Ascending aorta (tissue), 2 donors: ENCODE data around the gene GLRX3. TPM values are rescaled to one million over a fixed set of nuclear protein-coding genes. Genes with fewer than 3 reads are reported as not detected.

Source experiments
- DNase-seq, 2 donors: peaks; one replicate each; pipeline ENCODE4 v3.0.0-alpha.2; 2019; ENCODE audit warnings: low spot score in 2 of 2
- H3K27ac ChIP-seq, 2 donors: fragments of 200-600 bp; sonication (generic); one replicate each; pipeline ENCODE4 v1.5.1; 2016 to 2017; ENCODE audit warnings: mild to moderate bottlenecking in 1 of 2
- H3K27me3 ChIP-seq: fragments of 200-600 bp; sonication (generic); one replicate; pipeline ENCODE4 v1.5.1; 2017
- H3K36me3 ChIP-seq, 2 donors: fragments of 200-600 bp; sonication (generic); one replicate each; pipeline ENCODE4 v1.5.1; 2016
- H3K4me1 ChIP-seq, 2 donors: fragments of 200-600 bp; sonication (generic); one replicate each; pipeline ENCODE4 v1.5.1; 2016 to 2017; ENCODE audit warnings: mild to moderate bottlenecking in 1 of 2
- H3K4me3 ChIP-seq, 2 donors: fragments of 200-600 bp; sonication (generic); one replicate each; pipeline ENCODE4 v1.5.1; 2016 to 2017; ENCODE audit warnings: mild to moderate bottlenecking in 1 of 2
- H3K9me3 ChIP-seq, 2 donors: fragments of 200-600 bp; sonication (generic); one replicate each; pipeline ENCODE4 v1.5.1; 2016
- CTCF ChIP-seq, 3 experiments: fragments of 200-600 bp in 2 of 3; fragments of 450-650 bp in 1 of 3; sonication (generic) in 2 of 3; IDR thresholded peaks; one replicate each; pipeline ENCODE4 v1.5.1; 2016 to 2019; ENCODE audit warnings: antibody characterized with exemption in 3 of 3, mild to moderate bottlenecking in 1 of 3, moderate library complexity in 1 of 3
- intact Hi-C: fragments of 100-400 bp; cut with DNase I; formaldehyde crosslinking; loops from one replicate; pipeline ENCODE4 v1.15.1; 2023
- total RNA-seq: library from RNA; depleted of rRNA; stranded (reverse); fragments of >200 nt; gene quantifications from one replicate; pipeline ENCODE4 v1.1.0, GENCODE V29; 2016

GLRX3 gene
- total RNA-seq, 1 donor from 2014 or later, result 30.7 TPM

DNA sequence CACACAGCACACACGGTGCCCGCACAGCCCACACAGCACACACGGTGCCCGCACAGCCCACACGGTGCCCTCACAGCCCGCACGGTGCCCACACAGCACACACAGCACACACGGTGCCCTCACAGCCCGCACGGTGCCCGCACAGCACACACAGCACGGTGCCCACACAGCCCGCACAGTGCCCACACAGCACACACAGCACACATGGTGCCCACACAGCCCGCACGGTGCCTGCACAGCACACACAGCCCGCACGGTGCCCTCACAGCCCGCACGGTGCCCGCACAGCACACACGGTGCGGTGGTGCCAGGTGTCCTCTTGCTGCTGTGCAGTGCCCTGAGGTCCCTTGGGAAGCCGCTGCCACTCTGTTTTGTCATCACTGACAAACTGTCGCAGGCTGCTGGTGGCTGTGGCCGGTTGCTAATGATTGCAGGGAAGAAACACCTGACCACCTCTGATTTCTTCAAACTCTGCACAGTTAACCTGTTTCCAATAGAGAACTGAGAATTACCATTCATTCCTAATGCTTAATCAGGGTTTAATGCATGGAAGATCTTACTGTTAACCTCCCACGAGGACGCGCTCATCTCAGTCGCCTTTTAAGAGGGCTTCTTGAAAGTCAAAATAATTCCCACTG, 66.9 kb downstream of the GLRX3 start:
- no peaks in the 10 kb centered on the region for H3K4me1 ChIP-seq
- TF ChIP-seq CTCF (IDR thresholded peaks at IDR 0.05), result no peak
- H3K36me3 ChIP-seq, result no peaks in the 10 kb centered on the region
- no peaks in the 10 kb centered on the region for H3K9me3 ChIP-seq
- no peaks in the 10 kb centered on the region for H3K27me3 ChIP-seq
- H3K27ac ChIP-seq, result no peak overlapping the region
- DNase-seq, result no peak
- no peak overlapping the region for H3K4me3 ChIP-seq
- intact Hi-C loops, result no loop called here

DNA sequence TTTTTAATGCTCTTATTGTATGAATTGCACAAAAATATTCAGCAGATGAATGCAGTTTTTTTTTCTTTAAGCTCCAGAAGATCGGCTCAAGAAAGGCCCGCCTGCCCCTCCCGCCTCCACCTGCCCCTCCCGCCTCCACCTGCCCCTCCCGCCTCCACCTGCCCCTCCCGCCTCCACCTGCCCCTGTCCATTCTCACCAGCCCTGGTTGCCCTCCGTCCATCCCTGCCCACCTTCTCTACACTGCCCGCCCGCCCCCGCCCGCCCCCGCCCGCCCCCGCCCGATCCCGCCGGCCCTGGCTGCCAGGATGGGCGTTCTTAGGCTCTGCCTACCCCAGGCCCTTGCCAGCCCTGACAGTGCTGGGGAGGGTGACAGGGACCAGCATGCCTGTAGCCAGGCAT, 67.4 kb downstream of the GLRX3 start:
- no peaks in the 10 kb centered on the region for H3K36me3 ChIP-seq
- H3K27me3 ChIP-seq, result no peaks in the 10 kb centered on the region
- H3K27ac ChIP-seq, result no peak overlapping the region
- no peak overlapping the region for H3K4me3 ChIP-seq
- no peak for DNase-seq
- no peaks in the 10 kb centered on the region for H3K4me1 ChIP-seq
- intact Hi-C loops, result no loop called here
- no peaks in the 10 kb centered on the region for H3K9me3 ChIP-seq
- no peak for TF ChIP-seq CTCF (IDR thresholded peaks at IDR 0.05)

DNA sequence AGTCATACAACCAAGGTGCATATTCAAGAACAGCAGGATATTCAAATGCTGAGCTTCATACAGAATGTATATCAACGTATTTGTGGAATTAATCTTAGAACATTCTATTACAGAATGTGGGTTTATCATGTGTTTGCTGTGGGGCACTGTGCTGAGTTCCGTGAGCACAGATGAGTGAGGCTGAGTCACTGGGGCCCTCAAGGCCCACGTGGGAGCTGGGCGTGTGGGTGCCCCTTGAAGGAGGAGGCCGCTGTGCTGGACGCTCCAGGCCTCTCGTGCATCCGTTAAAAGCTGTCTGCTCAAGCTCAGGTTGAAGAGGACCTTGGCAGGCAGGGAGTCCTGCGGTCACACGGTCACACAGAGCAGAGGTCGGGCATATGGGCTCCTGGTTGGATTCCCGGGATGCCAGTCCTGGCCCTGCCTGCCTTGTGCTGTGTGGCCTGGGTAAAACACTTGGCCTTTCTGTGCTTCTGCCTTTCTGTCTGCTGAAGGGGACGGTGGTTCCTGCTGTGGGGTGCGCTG, 70.1 kb downstream of the GLRX3 start:
- H3K27me3 ChIP-seq, result no peaks in the 10 kb centered on the region
- H3K4me1 ChIP-seq, result no peaks in the 10 kb centered on the region
- H3K36me3 ChIP-seq, result no peaks in the 10 kb centered on the region
- TF ChIP-seq CTCF (IDR thresholded peaks at IDR 0.05), result no peak
- H3K27ac ChIP-seq, result no peak overlapping the region
- H3K4me3 ChIP-seq, result no peak overlapping the region
- intact Hi-C loops, result no loop called here
- no peak for DNase-seq
- no peaks in the 10 kb centered on the region for H3K9me3 ChIP-seq

- Histone ChIP-seq H3K27me3 (no peaks in the 10 kb centered on the region), H3K4me1 (no peaks in the 10 kb centered on the region), H3K36me3 (no peaks in the 10 kb centered on the region), H3K9me3 (no peaks in the 10 kb centered on the region), H3K27ac (no peak overlapping the region), H3K4me3 (no peak overlapping the region)
- intact Hi-C loops, result no loop called here
- no peak for DNase-seq
- no peak for TF ChIP-seq CTCF (IDR thresholded peaks at IDR 0.05)
These were observed 71.0 kb downstream of the GLRX3 start for GRCh38 chr10:130207205-130207604.

- H3K27me3 ChIP-seq, result no peaks in the 10 kb centered on the region
- H3K36me3 ChIP-seq, result no peaks in the 10 kb centered on the region
- no peaks in the 10 kb centered on the region for H3K9me3 ChIP-seq
- no peak overlapping the region for H3K27ac ChIP-seq
- intact Hi-C loops, result loop anchor here (1.0 kb wide), 1 partner anchor 9 kb away; no protein-coding TSS in a partner anchor
- no peak for DNase-seq
- no peak overlapping the region for H3K4me3 ChIP-seq
- no peak for TF ChIP-seq CTCF (IDR thresholded peaks at IDR 0.05)
- H3K4me1 ChIP-seq, result no peaks in the 10 kb centered on the region
These were observed 72.6 kb downstream of the GLRX3 start for GRCh38 chr10:130208807-130209206.
